Duodenal mucosa (tissue), 2 donors: ENCODE measurements around the gene LMOD3.

Experiments
- H3K27ac ChIP-seq: one replicate; pipeline ENCODE4 v1.7.0; 2013; ENCODE audit warnings: low read depth, low read length
- H3K27me3 ChIP-seq, 2 donors: one replicate each; pipeline ENCODE4 v1.7.0; 2013; ENCODE audit warnings: low read length in 2 of 2, control low read depth in 1 of 2; ENCODE audit not compliant: insufficient read depth in 2 of 2, control insufficient read depth in 1 of 2
- H3K36me3 ChIP-seq, 2 donors: one replicate each; pipeline ENCODE4 v1.7.0; 2013; ENCODE audit warnings: low read length in 2 of 2, control low read depth in 1 of 2; ENCODE audit not compliant: insufficient read depth in 2 of 2, control insufficient read depth in 1 of 2
- H3K4me1 ChIP-seq, 2 donors: one replicate each; pipeline ENCODE4 v1.7.0; 2013; ENCODE audit warnings: low read length in 2 of 2, control low read depth in 1 of 2; ENCODE audit not compliant: insufficient read depth in 2 of 2, control insufficient read depth in 1 of 2
- H3K4me3 ChIP-seq, 2 donors: one replicate each; pipeline ENCODE4 v1.7.0; 2013; ENCODE audit warnings: low read length in 2 of 2, low read depth in 1 of 2
- H3K9ac ChIP-seq, 2 donors: one replicate each; pipeline ENCODE4 v1.7.0; 2013; ENCODE audit warnings: low read length in 2 of 2, low read depth in 1 of 2
- H3K9me3 ChIP-seq, 2 donors: one replicate each; pipeline ENCODE4 v1.7.0; 2013; ENCODE audit warnings: low read length in 2 of 2, control low read depth in 1 of 2; ENCODE audit not compliant: control insufficient read depth in 1 of 2

LMOD3 gene

GRCh38 chr3:69128509-69128908 lies 6.1 kb upstream of the LMOD3 start:
- Histone ChIP-seq H3K9me3 (no peaks in the 10 kb centered on the region), H3K4me1 (no peaks in the 10 kb centered on the region), H3K4me3 (no peak overlapping the region), H3K27ac (no peak overlapping the region), H3K9ac (no peak overlapping the region), H3K27me3 (no peaks in the 10 kb centered on the region), H3K36me3 (no peaks in the 10 kb centered on the region)

GRCh38 chr3:69126999-69127398 lies 4.6 kb upstream of the LMOD3 start:
- no peaks in the 10 kb centered on the region for H3K9me3 ChIP-seq
- H3K27ac ChIP-seq: no peak overlapping the region
- H3K36me3 ChIP-seq: no peaks in the 10 kb centered on the region
- no peak overlapping the region for H3K9ac ChIP-seq
- H3K27me3 ChIP-seq: no peaks in the 10 kb centered on the region
- no peak overlapping the region for H3K4me3 ChIP-seq
- no peaks in the 10 kb centered on the region for H3K4me1 ChIP-seq

GRCh38 chr3:69126216-69126615 lies 3.8 kb upstream of the LMOD3 start:
- Histone ChIP-seq H3K27ac (no peak overlapping the region), H3K27me3 (no peaks in the 10 kb centered on the region), H3K4me3 (no peak overlapping the region), H3K9me3 (no peaks in the 10 kb centered on the region), H3K9ac (no peak overlapping the region), H3K36me3 (no peaks in the 10 kb centered on the region), H3K4me1 (no peaks in the 10 kb centered on the region)

- Histone ChIP-seq H3K36me3 (no peaks in the 10 kb centered on the region), H3K4me3 (no peak overlapping the region), H3K27ac (no peak overlapping the region), H3K9ac (no peak overlapping the region), H3K27me3 (no peaks in the 10 kb centered on the region), H3K4me1 (no peaks in the 10 kb centered on the region), H3K9me3 (no peaks in the 10 kb centered on the region)
Observed at GRCh38 chr3:69121950-69122349, 445 bp downstream of the LMOD3 start.

GRCh38 chr3:69121513-69121912 lies 882 bp downstream of the LMOD3 start:
- no peaks in the 10 kb centered on the region for H3K9me3 ChIP-seq
- no peaks in the 10 kb centered on the region for H3K27me3 ChIP-seq
- no peak overlapping the region for H3K9ac ChIP-seq
- peaks cover 0 to 3% of the 10 kb centered on the region in 2 donors for H3K4me1 ChIP-seq
- H3K27ac ChIP-seq: no peak overlapping the region
- no peak overlapping the region for H3K4me3 ChIP-seq
- H3K36me3 ChIP-seq: no peaks in the 10 kb centered on the region

- no peak overlapping the region for H3K4me3 ChIP-seq
- no peaks in the 10 kb centered on the region for H3K36me3 ChIP-seq
- H3K9ac ChIP-seq: no peak overlapping the region
- peaks cover 0 to 3% of the 10 kb centered on the region in 2 donors for H3K4me1 ChIP-seq
- H3K27me3 ChIP-seq: no peaks in the 10 kb centered on the region
- H3K27ac ChIP-seq: no peak overlapping the region
- H3K9me3 ChIP-seq: no peaks in the 10 kb centered on the region
Observed at GRCh38 chr3:69120879-69121464, 1.4 kb downstream of the LMOD3 start.

GRCh38 chr3:69119681-69120080 lies 2.7 kb downstream of the LMOD3 start:
- Histone ChIP-seq H3K4me1 (peaks cover 0 to 3% of the 10 kb centered on the region in 2 donors), H3K4me3 (no peak overlapping the region), H3K27ac (no peak overlapping the region), H3K27me3 (no peaks in the 10 kb centered on the region), H3K9me3 (no peaks in the 10 kb centered on the region), H3K36me3 (no peaks in the 10 kb centered on the region), H3K9ac (no peak overlapping the region)

GRCh38 chr3:69119138-69119537 lies 3.3 kb downstream of the LMOD3 start:
- Histone ChIP-seq H3K4me1 (peaks cover 0 to 3% of the 10 kb centered on the region in 2 donors), H3K36me3 (no peaks in the 10 kb centered on the region), H3K9me3 (no peaks in the 10 kb centered on the region), H3K9ac (no peak overlapping the region), H3K27me3 (no peaks in the 10 kb centered on the region), H3K27ac (no peak overlapping the region), H3K4me3 (no peak overlapping the region)

- H3K4me3 ChIP-seq: no peak overlapping the region
- no peak overlapping the region for H3K9ac ChIP-seq
- H3K4me1 ChIP-seq: peaks cover 0 to 3% of the 10 kb centered on the region in 2 donors
- no peak overlapping the region for H3K27ac ChIP-seq
- H3K27me3 ChIP-seq: no peaks in the 10 kb centered on the region
- no peaks in the 10 kb centered on the region for H3K36me3 ChIP-seq
- H3K9me3 ChIP-seq: no peaks in the 10 kb centered on the region
Observed at GRCh38 chr3:69118555-69118954, 3.8 kb downstream of the LMOD3 start.

GRCh38 chr3:69116897-69117296 lies 5.5 kb downstream of the LMOD3 start:
- Histone ChIP-seq H3K27ac (no peak overlapping the region), H3K4me3 (no peak overlapping the region), H3K9me3 (no peaks in the 10 kb centered on the region), H3K4me1 (peaks cover 0 to 3% of the 10 kb centered on the region in 2 donors), H3K9ac (no peak overlapping the region), H3K36me3 (no peaks in the 10 kb centered on the region), H3K27me3 (no peaks in the 10 kb centered on the region)

GRCh38 chr3:69116162-69116561 lies 6.2 kb downstream of the LMOD3 start:
- H3K9ac ChIP-seq: no peak overlapping the region
- no peaks in the 10 kb centered on the region for H3K9me3 ChIP-seq
- no peak overlapping the region for H3K4me3 ChIP-seq
- H3K4me1 ChIP-seq: peaks cover 0 to 3% of the 10 kb centered on the region in 2 donors
- no peaks in the 10 kb centered on the region for H3K27me3 ChIP-seq
- H3K27ac ChIP-seq: no peak overlapping the region
- no peaks in the 10 kb centered on the region for H3K36me3 ChIP-seq
